GM04503 (cell line): ENCODE results near the gene CHAD.

Source experiments
- DNase-seq: peaks from one replicate; pipeline ENCODE4 v3.0.0-alpha.2; 2012; ENCODE audit warnings: low read depth

Gene CHAD

GRCh38 chr17:50458270-50458669 is 10.4 kb downstream of the CHAD start:
- DNase-seq, result no peak

DNA sequence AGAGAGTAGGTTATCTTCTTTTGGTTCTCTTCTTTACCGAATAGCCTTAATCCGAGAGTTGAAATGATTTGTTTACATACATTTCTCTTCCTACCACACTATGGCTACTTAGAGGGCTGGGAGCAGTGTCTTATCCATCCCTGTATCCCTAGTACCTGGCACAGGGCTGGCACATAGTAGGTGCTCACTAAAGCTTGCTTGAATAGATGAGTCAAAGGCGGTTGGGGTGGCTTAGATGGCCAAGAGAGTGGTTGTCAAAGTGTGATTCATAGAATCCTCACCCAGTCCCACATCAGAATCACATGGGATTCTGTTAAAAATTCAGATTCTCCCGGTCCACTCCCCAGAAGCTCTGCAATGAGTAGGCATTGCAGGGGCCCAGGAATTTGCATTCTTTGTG is 11.1 kb downstream of the CHAD start:
- no peak for DNase-seq

DNA sequence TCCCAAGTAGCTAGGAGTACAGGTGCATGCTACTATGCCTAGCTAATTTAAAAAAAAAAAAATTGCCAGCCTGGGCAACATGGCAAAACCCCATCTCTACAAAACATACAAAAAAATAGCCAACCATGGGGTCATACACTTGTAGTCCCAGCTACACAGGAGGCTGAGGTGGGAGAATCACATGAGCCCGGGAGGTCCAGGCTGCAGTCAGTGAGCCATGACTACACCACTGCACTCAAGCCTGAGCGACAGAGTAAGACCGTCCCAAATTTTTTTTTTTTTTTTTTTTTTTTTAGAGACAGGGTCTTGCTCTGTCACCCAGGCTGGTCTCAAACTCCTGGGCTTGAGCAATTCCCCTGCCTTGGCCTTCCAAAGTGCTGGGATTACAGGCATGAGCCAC is 14.8 kb downstream of the CHAD start:
- DNase-seq, result no peak

DNA sequence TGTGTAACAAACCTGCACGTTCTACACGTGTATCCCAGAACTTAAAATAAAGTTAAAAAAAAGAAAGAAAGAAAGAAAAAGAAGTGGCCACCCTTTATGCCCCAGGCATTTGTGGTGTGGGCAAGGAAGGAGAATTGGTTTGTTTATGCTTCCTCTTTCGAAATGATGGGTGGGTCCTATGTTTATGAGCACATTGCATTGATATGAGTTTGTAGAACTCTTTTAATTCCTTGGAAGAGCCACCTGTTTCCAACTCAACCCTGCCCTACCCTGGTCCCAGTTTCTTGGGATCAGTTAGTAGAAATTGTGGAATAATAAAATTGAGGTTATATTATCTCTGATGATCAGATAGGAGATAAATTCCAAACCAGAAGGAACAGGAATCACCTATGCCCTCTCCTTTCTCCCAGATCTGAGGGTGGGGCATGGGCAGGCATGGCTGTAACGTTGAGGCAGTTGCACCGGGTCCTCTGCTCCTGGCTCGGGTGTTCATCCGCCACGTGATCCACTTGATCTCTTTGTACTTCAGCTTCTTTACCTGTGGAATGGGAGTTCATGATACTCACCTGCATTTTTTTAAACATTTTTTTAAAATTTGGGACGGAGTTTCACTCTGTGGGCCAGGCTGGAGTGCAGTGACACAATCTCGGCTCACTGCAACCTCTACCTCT is 15.9 kb downstream of the CHAD start:
- DNase-seq, result no peak

DNA sequence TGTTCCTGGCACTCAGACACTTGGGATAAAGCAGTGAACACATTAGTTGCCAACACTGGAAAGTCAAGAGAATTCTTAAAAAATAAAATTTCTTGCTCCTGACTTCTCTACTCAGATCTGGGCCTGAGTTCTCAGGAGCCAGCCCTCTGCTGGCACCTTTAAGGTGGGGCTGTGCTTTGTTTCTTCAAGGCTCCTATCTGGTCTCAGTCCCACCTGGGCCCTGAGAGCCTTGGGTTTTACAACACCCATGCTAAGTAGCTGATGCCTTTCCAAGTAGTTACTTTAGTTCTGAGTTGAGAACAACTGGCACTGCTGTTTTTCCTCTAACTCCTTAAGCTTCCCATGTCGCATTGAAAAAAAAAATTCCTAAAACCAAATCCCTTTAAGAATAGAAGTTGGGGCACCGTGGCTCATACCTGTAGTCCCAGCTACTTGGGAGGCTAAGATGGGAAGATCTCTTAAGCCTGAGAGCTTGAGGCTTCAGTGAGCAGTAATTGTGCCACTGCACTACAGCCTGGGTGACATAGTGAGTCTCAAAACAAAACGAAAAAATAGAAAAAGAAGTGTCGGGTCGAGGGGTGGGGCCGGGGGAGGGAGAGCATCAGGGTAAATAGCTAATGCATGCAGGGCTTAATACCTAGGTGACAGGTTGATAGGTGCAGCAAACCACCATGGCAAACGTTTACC is 16.6 kb downstream of the CHAD start:
- DNase-seq, result no peak

DNA sequence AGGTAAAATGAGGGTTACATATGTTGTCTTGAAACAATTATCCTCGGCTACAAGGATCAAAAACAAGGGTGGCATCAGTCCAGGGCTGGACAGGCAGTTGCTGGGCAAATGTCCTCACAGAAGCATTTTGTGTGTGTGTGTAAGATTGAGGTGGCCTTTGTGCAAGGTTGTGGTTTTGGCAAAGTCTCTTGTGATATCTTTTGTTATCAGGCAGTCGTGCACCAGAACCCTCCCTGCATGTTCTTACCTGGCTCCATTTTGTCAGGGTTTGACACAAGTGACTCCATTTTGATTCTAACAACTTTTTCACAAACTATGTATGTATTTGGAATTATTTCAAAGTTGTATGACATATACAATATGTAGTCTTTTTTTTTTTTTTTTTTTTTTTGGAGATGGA is 20.0 kb downstream of the CHAD start:
- no peak for DNase-seq

DNA sequence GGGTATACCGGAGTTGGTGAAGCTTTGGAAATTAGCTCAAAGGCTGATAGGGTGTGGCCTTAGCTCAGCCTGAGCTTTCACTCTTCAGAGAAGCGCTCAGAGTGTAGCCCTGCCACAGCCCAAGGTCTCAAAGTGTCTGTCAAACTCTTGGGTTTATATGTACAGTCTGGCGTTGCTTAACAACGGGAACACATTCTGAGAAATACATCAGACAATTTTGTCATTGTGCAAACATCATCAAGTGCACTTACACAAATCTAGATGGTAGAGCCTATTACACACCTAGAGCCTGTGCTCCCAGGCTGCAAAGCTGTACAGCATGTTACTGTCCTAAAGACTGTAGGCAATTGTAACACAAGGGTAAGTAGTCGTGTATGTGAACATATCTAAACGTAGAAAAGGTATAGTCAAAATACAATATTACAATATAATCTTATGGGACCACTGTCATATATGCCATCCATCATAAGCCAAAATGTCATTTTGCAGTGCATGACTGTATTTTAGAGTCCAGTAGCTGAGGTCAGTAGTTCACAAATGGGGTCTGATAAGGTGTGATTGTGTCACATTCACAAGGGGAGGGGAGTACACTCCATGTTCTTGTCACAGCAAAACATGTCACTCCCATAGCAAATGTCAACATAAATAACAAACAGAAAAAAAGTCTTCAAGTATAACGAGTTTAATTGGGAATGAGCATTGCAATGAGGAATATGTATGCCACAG is 20.6 kb downstream of the CHAD start:
- DNase-seq, result no peak

DNA sequence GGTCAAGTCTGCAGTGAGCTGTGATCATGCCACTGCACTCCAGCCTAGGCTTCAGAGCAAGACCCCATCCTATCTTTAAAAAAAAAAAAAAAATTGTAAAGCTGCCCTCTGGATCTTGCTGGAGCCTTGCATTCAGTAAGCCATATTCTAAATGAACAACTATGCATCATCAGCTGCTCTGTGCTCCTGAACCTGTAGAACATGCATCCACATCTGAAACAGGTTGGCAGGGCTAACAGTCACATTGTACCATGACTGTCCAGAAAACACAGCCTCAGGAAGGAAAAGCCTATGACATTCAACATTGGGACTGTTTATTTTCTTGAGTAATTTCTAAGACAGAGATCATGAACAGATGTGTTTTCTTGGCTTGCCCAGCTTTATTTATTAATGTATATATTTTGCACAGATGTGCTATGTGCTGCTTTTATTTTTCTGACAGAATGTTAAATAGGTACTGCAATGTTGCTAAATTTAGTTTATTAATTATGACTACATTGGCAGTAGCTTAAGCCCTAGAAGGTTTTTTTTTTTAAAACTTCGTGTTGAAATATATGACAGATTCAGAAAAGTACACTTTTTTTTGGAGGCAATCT is 22.9 kb downstream of the CHAD start:
- no peak for DNase-seq

DNA sequence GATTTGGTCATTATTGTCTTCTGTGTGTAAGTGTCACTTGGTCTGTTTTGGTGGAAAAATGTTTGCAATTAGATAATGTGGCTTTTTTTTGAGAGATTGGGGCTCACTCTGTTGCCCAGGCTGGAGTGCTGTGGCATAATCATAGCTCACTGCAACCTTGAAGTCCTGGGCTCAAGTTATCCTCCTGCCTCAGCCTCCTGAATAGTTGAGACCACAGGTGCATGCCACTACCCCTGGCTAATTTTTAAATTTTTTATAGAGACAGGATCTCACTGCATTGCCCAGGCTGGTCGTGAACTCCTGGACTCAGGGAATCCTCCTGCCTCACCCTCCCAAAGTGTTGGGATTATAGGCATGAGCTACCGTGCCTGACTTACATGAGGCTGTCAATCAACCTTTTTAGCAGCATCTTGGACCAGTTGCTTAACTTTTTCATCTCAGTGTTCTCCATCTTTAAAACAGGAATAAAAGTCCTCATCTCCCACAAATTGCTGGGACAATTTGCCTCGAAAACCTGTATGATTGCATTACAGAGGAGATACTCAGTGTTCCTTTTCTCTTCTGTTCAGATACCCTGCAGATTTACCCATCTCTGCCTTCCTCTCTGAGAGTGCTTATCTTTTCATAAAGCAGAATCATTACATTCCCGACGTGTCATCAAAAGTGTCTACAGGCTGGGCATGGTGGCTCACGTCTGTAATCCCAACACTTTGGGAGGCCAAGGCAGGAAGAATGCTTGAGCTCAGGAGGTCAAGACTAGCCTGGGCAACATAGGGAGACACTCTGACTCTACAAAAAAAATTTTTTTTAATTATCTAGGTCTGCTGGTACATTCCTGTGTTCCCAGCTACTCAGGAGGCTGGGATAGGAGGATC is 23.6 kb downstream of the CHAD start:
- DNase-seq, result no peak

- DNase-seq, result no peak
Measured at GRCh38 chr17:50443505-50443974, 25.1 kb downstream of the CHAD start.

- no peak for DNase-seq
Measured at GRCh38 chr17:50440838-50441829, 27.5 kb downstream of the CHAD start.

- no peak for DNase-seq
Measured at GRCh38 chr17:50440172-50440837, 28.4 kb downstream of the CHAD start.

GRCh38 chr17:50439008-50439407 is 29.7 kb downstream of the CHAD start:
- DNase-seq, result no peak

DNA sequence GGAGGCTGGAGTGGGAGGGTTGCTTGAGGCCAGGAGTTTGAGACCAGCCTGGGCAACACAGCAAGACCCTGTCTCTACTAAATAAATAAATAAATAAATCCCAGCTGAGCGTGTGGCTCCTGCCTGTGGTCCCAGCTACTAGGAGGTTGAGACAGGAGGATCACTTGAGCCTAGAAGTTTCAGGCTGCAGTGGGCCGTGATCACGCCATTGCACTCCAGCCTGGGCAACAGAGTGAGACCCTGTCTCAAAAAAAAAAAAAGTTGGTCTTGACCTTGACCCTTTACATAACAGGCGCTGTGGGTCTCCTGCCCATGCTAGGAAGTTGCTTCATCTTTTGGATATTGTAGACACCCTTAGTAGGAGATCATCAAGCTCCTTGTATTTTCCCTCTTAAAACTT is 31.3 kb downstream of the CHAD start:
- no peak for DNase-seq

DNA sequence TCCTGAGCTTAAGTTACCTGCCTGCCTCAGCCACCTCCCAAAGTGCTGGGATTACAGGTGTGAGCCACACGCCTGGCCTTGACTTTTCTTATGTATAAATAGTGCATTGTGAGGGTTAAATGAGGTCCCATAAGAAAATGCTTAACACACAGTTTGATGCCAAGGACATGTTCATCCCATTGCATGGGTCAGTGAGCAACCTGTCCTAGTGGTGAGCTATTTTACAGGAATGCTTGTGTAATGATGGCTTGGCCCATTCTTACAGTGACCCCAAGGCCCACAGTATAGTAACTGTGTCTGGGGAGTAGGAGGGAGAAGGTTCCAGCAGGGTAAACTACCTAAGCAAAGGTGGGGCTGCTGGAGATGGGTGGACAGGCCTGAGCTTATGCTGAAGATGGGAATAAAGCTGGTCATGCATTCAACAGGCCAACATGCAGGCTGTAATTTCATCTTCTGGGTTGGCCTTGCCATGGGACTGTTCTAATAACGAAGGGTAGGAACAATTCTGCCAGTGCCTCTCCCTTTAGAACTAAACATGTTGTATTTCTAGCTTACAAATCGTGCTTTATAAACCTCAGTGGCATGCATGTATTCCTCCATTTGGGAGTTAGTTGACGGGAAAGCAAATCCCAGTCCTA is 36.4 kb downstream of the CHAD start:
- DNase-seq, result no peak

DNA sequence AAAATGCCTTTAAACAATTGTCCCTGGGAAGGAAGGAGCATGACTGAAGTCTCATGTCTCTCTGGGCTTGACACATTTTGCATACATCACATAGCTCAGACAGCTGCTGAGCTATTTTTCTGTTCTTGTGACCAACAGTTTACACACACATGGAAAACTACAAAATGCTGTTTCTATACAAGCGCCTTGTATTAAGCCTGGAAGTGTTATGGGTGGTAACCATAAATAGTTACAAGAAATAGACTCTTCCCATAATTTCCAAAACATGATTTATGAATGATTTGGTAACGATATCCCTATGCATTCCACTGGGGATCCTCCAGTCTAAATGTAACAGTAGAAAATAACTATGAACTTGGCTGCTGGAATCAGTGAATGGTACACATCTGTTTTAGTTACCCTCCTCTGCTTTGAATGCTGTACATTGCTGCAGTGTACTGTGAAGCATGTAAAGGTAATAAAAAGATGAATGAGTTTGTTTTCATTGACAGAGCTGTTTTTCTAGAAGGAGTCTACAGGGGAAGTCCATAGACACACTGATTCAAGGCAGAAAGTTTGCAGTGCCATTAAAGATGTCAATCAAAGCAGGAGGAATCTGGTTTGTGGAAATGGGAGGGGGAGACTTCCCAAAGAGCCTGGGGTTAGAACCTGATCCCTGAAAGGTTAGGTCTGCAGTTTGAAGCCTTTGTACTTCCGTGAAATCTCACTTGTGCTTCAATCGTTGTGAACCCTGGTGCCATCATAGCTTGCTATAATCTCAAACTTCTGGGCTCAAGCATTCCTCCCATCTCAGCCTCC is 37.7 kb downstream of the CHAD start:
- no peak for DNase-seq

- no peak for DNase-seq
Measured at GRCh38 chr17:50429793-50430192, 38.9 kb downstream of the CHAD start.

GRCh38 chr17:50428831-50429424 is 39.8 kb downstream of the CHAD start:
- no peak for DNase-seq
